SK-N-MC (cell line): ENCODE results near the gene FEZF1.

Source experiments
- DNase-seq: peaks from one replicate; pipeline ENCODE4 v3.0.0-alpha.2; 2011; ENCODE audit warnings: low read depth, low spot score
- H3K27ac ChIP-seq: fragments of 200-600 bp; sonication (generic); 2 replicates; pipeline ENCODE4 v1.5.1; 2016; ENCODE audit warnings: mixed run types
- H3K36me3 ChIP-seq: fragments of 200-600 bp; sonication (generic); 2 replicates; pipeline ENCODE4 v1.6.1; 2017; ENCODE audit warnings: antibody characterized with exemption, low read length, mixed read lengths; ENCODE audit not compliant: insufficient read depth
- H3K4me3 ChIP-seq: fragments of 200-600 bp; sonication (generic); 2 replicates; pipeline ENCODE4 v1.5.1; 2016
- H3K9ac ChIP-seq: fragments of 200-600 bp; sonication (generic); 2 replicates; pipeline ENCODE4 v1.8.0; 2017; ENCODE audit warnings: mixed run types, mixed read lengths; ENCODE audit not compliant: insufficient read length
- H3K9me3 ChIP-seq: fragments of 200-600 bp; sonication (generic); 2 replicates; pipeline ENCODE4 v1.6.1; 2017; ENCODE audit warnings: low read depth, mild to moderate bottlenecking, antibody characterized with exemption, low read length, moderate library complexity, mixed read lengths
- EZH2 ChIP-seq: fragments of 200-600 bp; sonication (generic); IDR thresholded peaks from one replicate; pipeline ENCODE4 v1.6.1; 2017; ENCODE audit warnings: antibody characterized with exemption
- FOXP2 ChIP-seq: optimal IDR thresholded peaks from 2 replicates; pipeline ENCODE3; 2011; ENCODE audit warnings: mild to moderate bottlenecking, moderate library complexity; ENCODE audit not compliant: insufficient read depth; ENCODE audit errors: extremely low read length, control extremely low read depth
- POLR2AphosphoS5 ChIP-seq: IDR thresholded peaks from 2 replicates; pipeline ENCODE4 v1.6.1; 2012; ENCODE audit warnings: mild to moderate bottlenecking, low read depth, low read length, borderline replicate concordance

The FEZF1 gene

DNA sequence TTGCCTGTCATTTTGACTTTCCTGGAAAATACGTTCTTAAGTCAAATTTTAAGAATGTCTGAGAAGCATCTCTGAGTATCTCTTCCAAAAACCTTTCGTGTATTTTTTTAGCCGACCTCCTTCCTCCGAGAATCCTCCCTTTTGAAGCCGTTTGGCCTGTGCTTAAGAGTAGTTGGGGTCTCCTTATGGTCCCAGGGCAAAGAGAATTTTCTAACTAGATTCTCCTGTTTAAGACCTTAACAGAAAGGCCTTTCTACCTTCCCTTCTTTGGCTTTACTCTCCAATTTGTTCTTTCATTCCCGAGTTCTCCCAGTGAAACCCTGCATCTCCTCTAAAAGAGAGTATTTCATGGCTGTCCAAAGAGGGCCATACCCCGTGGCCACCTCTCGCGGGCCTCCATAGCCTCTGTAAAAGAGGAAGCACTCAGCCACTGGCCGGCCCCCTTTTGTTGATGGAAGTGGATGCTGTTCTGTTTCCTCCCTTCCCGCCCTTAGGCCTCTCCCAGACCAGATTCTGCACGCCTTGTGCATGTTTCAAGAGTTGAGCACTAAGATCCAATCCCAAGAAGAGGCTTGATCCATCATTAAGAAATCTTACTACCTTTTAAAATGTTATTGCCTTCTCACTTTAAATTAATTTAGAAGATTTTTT, 6.6 kb upstream of the FEZF1 start:
- Histone ChIP-seq H3K9ac (no peak overlapping the region), H3K36me3 (peaks cover 49% of the 10 kb centered on the region), H3K9me3 (no peaks in the 10 kb centered on the region), H3K27ac (0 out of 2 replicates have a peak overlapping the region, but pooled peaks have one; percentile 21), H3K4me3 (no peak overlapping the region)
- no peak for DNase-seq
- TF ChIP-seq EZH2 (no peak), FOXP2 (no peak), POLR2AphosphoS5 (no peak)

DNA sequence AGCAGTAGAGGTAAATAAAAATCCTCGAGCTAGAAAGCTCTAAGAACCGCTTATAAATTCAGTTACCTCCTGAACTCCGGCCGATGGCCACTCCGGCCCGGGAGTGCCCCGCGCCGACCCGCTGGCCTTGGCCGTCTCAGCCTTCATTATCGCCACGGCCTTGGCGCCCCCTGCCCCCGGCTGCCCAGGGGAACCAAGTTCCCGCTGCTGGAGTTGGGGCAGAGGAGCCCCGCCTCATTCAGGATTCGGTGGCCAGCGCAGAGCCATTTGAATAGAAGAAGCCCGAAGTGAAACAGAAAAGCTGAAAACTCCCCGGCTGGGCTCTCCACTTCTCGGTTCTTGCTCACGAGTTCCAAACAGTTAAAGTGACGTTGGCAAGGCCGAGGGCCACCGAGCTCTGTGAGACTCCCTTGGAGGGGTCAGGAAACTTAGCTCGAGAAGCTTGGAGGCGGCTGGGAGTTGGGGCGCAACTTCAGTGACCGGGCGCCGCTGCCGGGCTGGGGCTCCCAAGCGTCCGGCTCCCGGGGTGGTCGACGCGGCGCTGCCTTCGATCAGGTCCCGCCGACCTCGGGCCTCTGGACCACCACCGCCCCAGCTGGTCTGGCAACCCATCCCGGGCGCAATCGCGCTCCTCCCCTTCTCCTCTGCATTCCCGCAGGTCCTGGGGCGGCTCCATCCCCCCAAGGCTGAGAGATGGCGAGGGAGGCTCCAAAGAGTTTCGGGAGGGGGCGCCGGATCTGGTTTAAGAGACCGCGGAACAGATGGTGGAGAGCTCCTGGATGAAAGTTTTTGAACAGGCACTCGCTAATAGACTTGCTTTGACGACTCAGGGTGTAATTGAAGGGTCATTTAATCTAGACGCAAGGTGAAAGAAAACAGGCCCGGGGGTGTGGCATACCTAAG, 5.8 kb upstream of the FEZF1 start:
- Histone ChIP-seq H3K9ac (no peak overlapping the region), H3K4me3 (no peak overlapping the region), H3K9me3 (no peaks in the 10 kb centered on the region), H3K27ac (no peak overlapping the region), H3K36me3 (peaks cover 49% of the 10 kb centered on the region)
- TF ChIP-seq FOXP2, result no peak
- no peak for TF ChIP-seq EZH2
- no peak for TF ChIP-seq POLR2AphosphoS5
- no peak for DNase-seq

DNA sequence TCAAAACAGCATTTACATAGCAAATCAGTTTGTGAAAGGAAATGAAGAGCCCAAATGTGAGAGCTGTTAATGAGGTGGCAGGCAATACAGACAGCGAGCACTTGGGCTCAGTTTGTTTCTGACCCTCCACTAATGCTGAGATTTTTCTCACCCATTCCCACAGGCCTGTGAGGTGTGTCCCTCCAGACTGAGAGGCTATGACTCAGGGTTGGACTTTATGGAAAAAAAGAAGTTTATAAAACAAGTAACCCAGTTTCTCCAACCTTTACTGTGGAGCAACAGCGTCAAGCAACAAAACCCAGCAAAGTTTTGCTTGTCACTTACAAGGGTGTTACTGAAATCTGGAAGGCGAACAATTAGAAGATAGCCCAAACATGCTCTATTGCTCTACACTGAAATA, 4.9 kb upstream of the FEZF1 start:
- Histone ChIP-seq H3K36me3 (peaks cover 49% of the 10 kb centered on the region), H3K27ac (no peak overlapping the region), H3K4me3 (no peak overlapping the region), H3K9me3 (no peaks in the 10 kb centered on the region), H3K9ac (no peak overlapping the region)
- no peak for DNase-seq
- TF ChIP-seq POLR2AphosphoS5, result no peak
- TF ChIP-seq FOXP2, result no peak
- TF ChIP-seq EZH2, result no peak

DNA sequence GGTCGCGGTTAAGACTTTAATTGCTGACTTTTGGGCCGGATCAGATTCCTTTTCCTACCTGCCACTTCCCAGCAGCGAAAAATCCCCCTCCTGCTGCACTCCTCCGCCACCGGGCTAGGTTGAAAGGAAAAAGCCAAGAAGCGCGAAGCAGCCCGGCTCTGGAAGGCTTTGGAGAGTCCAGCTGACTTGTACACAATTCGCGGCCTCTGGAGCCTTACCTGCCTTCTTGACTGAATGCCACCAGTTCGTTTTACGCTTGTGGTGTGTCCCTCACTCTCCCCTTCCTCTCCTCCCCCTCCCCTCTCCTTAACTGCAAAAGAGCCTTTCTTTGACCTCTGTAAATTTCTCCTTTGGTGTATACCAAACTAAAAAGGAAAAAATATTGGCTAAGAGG, 2.7 kb upstream of the FEZF1 start:
- peak overlapping the region; percentile 30; the same call in 1 of the 2 replicates for H3K27ac ChIP-seq
- no peak for TF ChIP-seq POLR2AphosphoS5
- TF ChIP-seq EZH2, result no peak
- no peak for TF ChIP-seq FOXP2
- no peaks in the 10 kb centered on the region for H3K9me3 ChIP-seq
- DNase-seq, result no peak
- peak overlapping the region; percentile 83 for H3K4me3 ChIP-seq
- H3K9ac ChIP-seq, result peak overlapping the region; percentile 94
- peaks cover 56% of the 10 kb centered on the region for H3K36me3 ChIP-seq

DNA sequence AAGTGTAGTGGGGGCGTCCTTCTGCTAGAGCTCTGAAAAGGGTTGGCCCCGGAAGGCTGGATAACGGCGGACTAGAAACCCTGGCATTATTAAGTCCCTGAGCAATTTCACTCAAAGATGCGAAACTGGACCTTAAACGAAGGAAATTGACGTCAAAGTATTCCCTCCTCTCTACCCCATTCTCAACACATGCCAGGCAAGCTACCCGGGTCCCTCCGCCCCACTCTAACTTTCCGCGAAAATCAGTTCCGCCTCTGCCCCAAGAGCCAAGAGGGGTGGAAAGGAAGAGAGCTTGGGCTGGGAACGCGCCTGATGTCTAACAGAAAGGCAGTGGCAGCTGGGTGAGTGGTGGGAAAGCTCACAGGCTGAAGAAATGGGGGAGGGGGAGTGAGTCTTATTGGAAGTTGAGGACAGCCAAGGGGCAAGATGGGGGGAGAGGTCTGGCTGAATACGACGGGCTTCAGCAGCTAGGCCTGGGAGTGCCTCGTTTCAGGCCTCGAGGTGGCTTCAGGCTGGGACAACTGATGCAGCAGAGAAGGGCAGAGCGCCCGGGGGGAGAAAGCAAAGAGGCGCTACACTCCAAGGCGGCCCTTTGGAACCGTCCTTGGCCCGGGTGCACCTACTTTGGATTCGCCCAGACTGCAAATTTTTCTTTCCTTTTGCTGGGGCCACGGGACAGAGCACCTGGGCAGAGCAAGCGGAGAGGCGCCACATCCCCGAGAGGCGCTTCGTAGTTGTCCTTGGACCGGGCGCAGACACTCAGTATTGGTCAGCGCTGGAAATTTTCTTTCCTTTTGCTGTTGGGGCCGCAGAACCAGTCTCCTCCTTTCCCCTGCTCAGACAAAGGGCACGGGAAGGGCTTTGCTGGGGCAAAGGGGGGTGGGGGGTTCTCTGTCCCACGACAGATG, 2.0 kb upstream of the FEZF1 start:
- Histone ChIP-seq H3K4me3 (peak overlapping the region; percentile 83), H3K27ac (peak overlapping the region; percentile 93), H3K9ac (peak overlapping the region; percentile 94), H3K36me3 (peaks cover 63% of the 10 kb centered on the region), H3K9me3 (no peaks in the 10 kb centered on the region)
- DNase-seq, result no peak
- no peak for TF ChIP-seq EZH2
- TF ChIP-seq POLR2AphosphoS5, result no peak

DNA sequence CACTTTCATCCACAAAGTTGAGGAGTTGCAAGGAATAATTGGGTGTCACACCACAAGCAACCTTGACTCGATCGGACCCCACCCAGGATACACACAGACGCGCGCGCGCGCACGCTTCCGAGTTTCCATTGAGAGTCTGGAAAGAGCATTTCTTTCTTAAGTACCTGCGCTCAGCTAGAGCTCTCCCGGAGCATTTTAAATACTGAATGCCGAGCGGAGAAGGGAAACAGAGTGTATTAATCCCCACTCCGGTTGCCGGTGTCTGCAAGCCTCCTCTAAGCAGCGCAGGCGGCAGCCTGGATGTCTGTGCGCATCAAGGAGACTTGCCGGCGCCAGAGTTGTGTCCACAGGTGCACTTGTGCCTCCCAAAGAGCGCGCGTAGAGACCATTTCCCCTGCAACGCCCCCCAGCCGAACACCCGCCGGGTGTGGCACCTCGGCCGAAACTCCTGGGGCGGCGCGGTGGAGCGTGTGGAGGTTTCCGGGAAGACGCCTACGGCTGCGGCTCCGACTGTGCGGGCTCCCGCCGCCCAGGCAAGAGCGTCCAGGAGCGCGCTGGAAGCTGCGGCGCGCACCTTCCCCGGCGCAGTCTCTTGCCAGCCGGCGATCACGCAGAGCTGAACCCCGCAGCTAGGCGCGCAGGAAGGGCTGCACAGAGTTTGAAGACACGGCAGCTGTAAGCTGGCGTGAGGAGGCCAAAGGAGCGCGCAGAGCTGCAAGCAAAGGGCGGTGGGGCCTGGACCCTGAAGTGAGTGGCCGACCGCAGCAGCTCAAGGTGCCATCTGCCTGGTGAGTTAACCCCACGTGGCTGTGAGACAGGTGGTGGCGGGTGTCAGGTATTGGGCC, 1.1 kb upstream of the FEZF1 start:
- peak overlapping the region; percentile 94 for H3K9ac ChIP-seq
- H3K4me3 ChIP-seq, result peak overlapping the region; percentile 83
- TF ChIP-seq EZH2, result no peak
- TF ChIP-seq FOXP2, result no peak
- no peak; the same call in 1 of the 2 replicates for TF ChIP-seq POLR2AphosphoS5
- H3K36me3 ChIP-seq, result peaks cover 66% of the 10 kb centered on the region
- DNase-seq, result no peak
- H3K9me3 ChIP-seq, result no peaks in the 10 kb centered on the region
- peak overlapping the region; percentile 93 for H3K27ac ChIP-seq

DNA sequence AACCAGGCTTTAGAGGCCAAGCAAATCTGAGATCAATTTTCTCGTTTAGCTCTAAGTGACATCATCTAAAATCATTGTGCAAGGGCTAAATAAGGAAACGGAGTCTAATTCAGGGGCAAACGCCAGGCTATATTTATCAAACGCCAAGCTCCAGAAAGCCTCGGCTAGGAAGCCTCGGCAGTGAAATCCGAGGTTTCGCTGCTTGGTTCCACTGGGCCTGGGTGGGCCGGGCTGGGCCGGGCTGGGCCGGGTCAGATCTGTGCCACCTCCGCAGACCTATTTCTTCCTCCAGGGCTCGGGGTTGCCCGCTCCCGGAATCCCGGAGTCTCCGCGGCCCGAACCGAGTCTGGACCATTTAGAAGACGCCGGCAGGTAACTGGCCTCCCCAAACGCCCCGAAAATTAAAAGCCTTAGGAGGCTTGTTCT, 459 bp upstream of the FEZF1 start:
- TF ChIP-seq EZH2 (no peak), POLR2AphosphoS5 (no peak), FOXP2 (no peak)
- H3K9ac ChIP-seq, result peak overlapping the region; percentile 94
- H3K36me3 ChIP-seq, result peaks cover 62% of the 10 kb centered on the region
- no peak for DNase-seq
- H3K27ac ChIP-seq, result peak overlapping the region; percentile 93
- H3K9me3 ChIP-seq, result no peaks in the 10 kb centered on the region
- peak overlapping the region; percentile 83 for H3K4me3 ChIP-seq
